ENCODE results near the gene KDM1B.

Gene KDM1B

DNA sequence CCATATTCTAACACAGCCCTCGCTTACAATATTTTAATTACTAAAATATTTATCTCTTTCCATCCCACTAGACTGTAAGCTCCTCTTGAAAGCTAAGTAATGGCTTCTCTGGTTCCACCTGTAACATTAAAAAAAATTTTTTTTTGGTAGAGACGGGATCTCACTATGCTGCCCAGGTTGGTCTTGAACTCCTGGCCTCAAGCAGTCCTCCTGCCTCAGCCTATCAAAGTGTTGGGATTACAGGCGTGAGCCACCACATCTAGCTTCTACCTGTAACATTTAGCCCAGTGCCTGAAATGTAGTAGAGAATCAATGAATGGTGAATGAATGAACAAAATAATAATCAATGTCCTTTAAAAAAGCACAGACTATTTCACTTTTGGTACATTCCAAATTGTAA lies 80.3 kb downstream of the KDM1B start:
- no peak for DNase-seq

DNA sequence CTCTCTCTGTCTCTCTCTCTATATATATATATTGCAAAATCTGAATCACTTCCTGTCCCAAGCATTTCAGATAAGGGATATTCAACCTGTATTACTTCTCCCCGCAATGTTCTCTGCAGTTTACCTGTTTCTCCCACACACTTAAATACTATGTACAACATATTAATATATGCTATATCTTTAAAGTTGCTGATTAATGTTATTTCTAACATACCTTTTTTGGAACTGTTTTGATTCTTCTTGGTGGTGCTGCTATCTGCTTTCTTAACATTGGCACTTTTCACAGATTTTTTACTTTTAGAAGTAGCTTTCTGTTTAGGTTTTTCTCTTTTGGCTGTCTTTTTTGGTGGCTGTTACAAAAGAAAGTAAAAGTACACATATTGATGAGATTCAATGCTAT lies 81.9 kb downstream of the KDM1B start:
- no peak for DNase-seq

DNA sequence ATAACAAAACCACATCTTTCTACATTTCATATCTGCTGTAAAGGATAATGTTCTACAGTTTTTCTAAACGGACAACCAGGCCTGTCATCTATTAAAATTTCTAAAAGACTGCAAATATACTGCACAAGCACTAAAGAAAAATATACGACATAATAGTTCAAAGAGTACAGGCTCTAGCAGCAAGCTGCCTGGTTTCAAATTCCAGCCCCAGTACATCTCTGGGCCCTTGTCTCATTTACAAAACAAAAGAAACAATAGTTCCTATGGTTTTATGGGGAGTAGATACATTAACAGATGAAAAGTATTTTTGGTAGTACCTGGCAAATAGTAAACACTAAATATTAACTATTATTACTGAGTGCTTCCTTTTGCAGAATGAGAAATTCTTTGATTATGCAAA lies 85.0 kb downstream of the KDM1B start:
- no peak for DNase-seq

DNA sequence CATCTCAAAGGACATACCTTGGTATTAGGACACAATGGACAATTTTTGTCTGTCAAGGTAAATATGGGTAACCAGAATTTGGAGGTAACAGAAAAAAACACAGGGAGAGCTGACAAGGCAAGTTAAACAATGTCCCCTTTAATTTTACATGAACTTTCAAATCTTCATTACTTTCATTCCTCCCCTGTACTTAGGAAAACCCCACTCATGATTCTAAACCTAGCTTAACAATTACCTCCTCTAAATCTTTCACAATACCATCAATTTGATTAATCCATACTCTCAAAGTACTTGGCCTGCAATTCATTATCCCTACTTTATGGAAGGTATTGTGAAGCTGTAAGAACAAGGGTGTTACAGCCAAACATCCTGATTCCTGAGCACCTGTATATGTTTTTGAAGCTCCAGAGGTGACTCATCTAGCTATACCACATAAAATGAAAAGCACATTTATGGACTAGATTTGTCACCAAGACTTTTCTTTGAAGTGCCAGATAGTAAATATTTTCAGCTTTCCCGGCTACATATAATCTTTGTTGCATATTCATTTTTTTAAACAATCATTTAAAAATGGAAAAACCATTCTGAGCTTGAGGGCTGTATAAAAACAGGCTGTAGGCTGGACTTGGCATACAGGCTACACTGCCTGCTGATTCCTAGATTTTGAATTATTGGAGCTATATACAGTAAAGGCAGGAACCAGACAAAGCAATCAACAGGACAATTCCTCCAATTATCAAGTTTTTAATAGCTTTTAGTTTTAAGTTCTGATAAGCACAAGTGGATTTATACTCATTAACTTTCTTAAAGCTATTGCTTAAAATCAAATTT lies 86.2 kb downstream of the KDM1B start:
- DNase-seq: no peak

- no peak for DNase-seq
Observed at GRCh38 chr6:18242062-18242851, 87.0 kb downstream of the KDM1B start.

GRCh38 chr6:18243302-18243893 lies 88.2 kb downstream of the KDM1B start:
- DNase-seq: no peak

- no peak for DNase-seq
Observed at GRCh38 chr6:18244251-18244650, 89.0 kb downstream of the KDM1B start.

GRCh38 chr6:18245079-18245478 lies 89.9 kb downstream of the KDM1B start:
- DNase-seq: no peak

- DNase-seq: no peak
Observed at GRCh38 chr6:18245642-18246041, 90.4 kb downstream of the KDM1B start.

DNA sequence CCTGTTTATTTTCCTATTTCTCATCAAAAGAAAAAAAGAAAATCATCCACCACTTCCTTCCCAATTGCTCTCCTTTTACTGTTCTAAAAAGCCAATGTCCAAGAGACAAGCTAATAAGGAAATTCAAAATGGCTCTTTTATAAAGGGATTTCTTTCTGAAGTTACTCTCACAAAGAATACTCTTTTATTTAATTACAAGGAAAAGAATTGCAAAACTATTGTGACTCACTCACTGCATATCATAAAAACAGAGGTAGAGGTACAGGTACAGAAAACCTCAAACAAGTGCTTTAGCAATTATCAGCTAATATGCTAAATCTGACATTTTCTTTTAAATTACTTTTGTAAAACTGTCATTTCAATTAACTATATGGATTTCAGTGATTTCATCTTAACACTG lies 91.0 kb downstream of the KDM1B start:
- no peak for DNase-seq

- DNase-seq: no peak
Observed at GRCh38 chr6:18247002-18247401, 91.8 kb downstream of the KDM1B start.

DNA sequence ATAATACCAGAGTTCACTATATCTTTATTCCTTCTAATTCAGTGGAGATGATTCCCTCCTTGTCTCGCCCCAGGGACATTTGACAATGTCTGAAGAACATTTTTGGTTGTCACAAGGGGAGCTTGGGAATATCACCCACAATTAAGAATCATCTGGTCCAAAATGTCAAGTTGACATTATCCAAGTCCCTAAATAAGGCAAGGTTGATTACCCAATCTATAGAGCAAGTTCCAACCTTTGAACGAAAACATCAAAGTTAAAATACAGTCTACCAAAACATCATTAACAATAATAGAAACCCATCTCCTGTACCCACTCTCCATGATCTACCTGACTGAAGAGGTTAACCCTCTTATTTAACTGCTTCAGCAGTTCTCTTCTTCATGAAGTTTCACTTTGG lies 93.5 kb downstream of the KDM1B start:
- DNase-seq: no peak

DNA sequence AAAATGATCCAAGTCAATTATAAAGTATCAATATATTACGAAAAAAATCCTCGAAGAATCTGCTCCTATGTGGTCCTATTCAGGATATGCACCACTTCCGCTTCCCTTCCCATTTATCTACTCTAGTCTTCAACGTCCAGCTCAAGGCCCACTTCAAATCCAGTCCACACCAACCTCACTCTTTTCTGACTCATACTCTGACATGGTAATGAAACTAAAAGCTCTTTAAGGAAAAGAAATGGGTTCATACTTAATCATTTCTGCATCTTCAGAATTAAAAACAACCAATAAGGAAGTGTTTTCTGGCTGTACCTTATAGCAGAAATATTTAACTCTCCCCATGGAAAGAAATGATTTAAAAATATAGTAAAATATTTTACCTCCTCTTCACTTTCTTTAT lies 94.0 kb downstream of the KDM1B start:
- DNase-seq: no peak

DNA sequence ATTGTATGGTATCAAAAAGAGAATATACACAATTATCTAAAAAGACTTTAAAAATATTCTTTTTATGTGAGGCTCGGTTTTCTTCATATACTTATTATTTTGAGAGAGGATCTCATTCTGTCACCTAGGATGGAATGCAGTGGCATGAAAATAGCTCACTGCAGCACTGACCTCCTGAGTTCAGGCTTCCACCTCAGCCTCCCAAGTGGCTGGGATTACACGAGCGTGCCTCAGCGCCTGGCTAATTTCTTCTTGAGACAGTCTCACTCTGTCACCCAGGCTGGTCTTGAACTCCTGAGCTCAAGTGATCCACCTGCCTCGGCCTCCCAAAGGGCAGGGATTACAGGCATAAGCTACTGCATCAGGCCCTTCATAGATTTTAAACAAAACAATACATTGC lies 98.4 kb downstream of the KDM1B start:
- no peak for DNase-seq

DNA sequence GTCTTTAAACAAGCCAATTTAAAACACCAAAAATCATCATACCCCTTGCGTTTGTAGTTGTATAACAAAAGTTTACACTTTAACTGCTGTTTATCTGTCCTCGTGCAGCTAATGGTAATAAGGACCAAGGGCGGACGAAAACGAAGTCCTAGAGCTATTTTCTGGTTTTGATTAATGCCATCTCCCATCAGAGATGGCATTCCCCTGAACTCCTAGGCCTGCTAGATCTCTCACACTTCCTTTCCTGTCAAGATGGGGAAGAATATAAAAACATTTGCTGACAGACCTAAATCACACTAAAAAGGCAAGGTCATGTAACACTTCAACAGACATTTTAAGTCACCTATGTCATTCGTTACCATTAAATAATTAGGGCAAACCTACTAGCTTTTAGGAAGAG lies 99.6 kb downstream of the KDM1B start:
- no peak for DNase-seq

GRCh38 chr6:18259675-18260447 lies 104.6 kb downstream of the KDM1B start:
- DNase-seq: no peak

DNA sequence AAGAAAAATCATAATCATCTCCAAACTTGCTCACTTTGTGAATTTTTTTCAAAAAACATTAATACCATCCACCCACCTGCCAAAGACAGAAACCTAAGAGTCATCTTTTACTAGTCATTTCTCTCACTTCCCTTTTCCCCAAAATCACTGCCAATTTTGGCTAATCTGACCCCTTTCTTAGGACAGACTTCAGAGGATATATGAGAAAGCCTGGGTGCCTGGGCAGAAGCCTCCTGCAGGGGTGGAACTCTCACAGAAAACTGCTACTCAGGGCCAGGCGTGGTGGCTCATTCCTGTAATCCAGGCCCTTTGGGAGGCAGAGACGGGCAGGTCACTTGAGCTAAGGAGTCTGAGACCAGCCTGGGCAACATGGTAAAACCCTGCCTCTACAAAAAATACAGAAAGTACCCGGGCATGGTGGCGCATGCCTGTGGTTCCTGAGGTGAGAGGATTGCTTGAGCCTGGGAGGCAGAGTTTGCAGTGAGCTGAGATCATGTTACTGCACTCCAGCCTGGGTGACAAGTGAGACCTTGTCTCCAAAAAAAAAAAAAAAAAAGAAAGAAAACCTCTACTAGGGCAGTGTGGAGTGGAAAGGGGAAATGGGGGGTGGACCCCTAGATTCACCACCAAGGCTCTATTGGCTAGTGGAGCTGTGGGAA lies 105.4 kb downstream of the KDM1B start:
- no peak for DNase-seq

DNA sequence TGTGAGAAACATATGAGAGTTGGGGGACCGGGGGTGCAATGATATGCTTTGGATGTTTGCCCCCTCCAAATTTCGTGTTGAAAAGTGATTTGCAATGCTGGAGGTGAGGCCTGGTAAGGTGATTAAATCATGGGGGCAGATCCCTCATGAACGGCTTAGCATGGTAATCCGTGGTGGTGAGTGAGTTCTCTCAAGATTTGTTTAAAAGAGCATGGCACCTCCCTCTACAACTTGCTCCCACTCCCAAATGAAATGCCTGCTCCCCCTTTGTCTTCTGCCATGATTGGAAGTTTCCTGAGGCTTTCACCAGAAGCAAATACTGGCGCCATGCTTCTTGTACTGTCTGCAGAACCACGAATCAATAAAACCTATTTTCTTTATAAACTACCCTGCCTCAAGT lies 106.7 kb downstream of the KDM1B start:
- no peak for DNase-seq

DNA sequence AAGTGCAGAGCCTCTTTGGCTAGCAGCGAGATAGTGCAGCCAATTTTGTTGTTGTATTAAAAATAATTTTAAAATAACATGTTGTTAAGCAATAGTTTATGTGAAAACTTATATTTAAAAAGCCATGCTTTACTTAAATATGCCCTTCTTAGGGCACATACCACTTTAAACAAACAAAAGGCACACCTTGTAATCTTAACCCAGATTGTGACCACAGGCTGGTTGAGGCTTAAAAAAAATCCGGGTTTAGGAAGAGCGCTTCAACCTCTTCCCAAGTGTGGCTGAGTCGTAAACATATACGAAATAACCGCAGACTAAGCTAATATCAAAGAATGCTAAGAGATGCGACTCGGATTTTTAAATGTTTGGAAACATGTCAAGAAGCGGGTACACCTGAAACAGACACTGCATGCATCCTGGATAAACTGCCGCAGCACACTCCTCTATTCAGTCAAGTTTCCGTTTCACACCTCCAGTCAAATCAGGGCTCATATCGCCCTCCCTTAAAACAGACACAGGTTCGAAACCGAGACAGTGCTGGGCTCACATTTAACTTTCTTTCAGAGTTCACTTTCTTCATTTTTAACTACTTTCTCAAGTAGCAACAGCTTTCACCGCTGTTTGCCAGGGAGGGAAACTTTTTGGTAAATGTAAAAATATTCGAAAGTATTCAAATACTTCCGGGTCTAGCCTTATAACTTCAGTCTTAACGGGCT lies 107.6 kb downstream of the KDM1B start:
- no peak for DNase-seq

DNA sequence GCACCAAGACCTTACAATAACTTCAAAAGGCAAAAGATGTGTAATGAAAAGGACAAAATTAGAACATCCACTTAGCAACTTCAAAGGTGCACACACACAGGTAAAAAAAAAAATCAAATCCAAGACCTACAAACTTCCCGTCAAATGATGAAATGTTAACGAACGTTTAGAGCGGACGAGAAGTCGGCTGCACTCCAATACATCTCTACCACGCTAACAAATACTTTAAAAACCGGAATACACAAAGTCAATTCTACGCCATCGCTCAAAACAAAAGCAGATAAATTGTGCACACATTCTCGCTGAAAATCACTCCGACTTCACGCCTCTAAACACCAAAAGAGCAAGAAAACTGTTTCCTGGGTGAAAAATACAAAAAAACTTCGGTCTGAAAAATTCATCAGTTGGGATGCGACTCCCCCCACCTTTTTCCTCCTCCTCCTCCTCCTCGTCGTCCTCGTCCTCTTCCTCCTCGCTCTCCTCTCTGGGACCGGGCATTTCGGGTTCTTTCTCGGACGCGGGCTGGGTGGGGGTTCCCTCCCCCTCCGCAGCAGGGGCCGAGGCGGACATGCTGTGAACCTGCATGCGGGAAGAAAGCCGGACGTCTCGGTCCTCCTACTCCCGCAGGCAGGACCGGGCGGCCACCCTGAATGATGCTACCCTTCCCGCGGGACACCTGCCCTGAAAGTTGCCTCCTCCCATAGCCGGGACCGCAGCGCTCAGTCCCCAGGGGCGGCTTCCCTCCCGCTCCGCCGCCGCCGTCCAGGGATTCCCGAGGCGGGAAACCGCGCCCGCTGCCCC lies 108.4 kb downstream of the KDM1B start:
- no peak for DNase-seq
